ENCODE measurements around the gene TMEM63B.

DNA sequence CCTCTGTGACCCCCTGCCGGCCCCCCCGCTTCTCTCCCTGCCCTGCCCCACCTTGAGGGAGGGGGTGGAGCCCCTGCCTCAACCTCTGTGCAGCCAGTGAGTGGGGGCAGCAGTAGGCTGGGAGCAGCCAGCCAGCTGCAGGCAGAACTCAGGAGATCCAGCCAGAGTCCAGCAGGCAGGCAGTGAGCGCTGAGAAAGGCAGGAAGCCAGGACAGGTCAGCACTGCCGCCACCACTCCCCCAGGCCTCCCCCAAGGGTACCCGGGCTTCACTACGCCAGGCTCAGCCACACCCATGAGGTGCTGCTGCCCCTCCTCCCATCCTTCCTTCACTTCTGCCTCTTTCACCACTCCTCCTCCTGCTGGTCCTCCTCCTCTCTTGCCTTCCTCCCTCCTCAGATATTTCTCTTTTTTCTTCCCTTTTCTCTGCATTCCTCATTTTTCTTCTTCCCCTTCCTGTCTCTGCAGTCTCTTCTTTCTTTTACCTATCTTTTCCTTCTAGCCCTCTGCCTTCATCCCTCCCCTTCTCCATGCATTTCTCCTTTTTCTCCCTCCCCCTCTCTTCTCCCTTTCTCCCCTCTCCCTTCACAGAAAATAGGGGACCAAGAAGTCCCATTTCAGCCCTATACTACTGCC, 11.5 kb downstream of the TMEM63B start:
- TF ChIP-seq POLR2A (IDR thresholded peaks at IDR 0.05) = no peak
- no peak for TF ChIP-seq CTCF (IDR thresholded peaks at IDR 0.05)
